Body of pancreas (tissue), 4 donors: ENCODE measurements around the gene CCDC85C. TPM values are rescaled to one million over a fixed set of nuclear protein-coding genes. Genes with fewer than 3 reads are reported as not detected.

Experiments
- ATAC-seq: fragments of 150-250 bp; one replicate; pipeline ENCODE4 v1.9.1; 2016
- DNase-seq, 4 donors: peaks; one replicate each; pipeline ENCODE4 v3.0.0-alpha.2; 2019
- H3K27ac ChIP-seq, 4 donors: fragments of 200-600 bp; sonication (generic); 1 replicate in 3 of 4; 2 replicates in 1 of 4; pipeline versions ENCODE4 v1.5.1 to v1.6.1; 2016 to 2019; ENCODE audit warnings: mild to moderate bottlenecking in 1 of 4, mixed read lengths in 1 of 4, moderate library complexity in 1 of 4
- H3K27me3 ChIP-seq, 2 donors: fragments of 200-600 bp; sonication (generic); one replicate each; pipeline ENCODE4 v1.6.0; 2016; ENCODE audit warnings: mild to moderate bottlenecking in 1 of 2
- H3K36me3 ChIP-seq, 2 donors: fragments of 200-600 bp; sonication (generic); replicated peaks in 1 of 2; 2 replicates each; pipeline ENCODE4 v1.5.1; 2016; ENCODE audit warnings: low read depth in 2 of 2; ENCODE audit not compliant: insufficient read depth in 1 of 2
- H3K4me1 ChIP-seq: fragments of 200-600 bp; sonication (generic); one replicate; pipeline ENCODE4 v1.6.0; 2016
- H3K4me3 ChIP-seq, 2 donors: fragments of 200-600 bp; sonication (generic); 1 replicate in 1 of 2; 2 replicates in 1 of 2; pipeline ENCODE4 v1.5.1; 2016 to 2019
- H3K9me3 ChIP-seq, 3 donors: fragments of 200-600 bp; sonication (generic); 1 replicate in 2 of 3; 2 replicates in 1 of 3; pipeline ENCODE4 v1.5.1; 2016
- POLR2A ChIP-seq, 3 donors: fragments of 450-650 bp; IDR thresholded peaks; one replicate each; pipeline ENCODE4 v1.6.1; 2016; ENCODE audit warnings: antibody characterized with exemption in 3 of 3, mild to moderate bottlenecking in 2 of 3
- WGBS, 2 donors: methylation state at CpG; one replicate each; pipeline ENCODE4 v1.1.5; 2017; 5-methylcytosine and 5-hydroxymethylcytosine counted together
- intact Hi-C: fragments of 100-400 bp; cut with DNase I; formaldehyde crosslinking; loops from one replicate; pipeline ENCODE4 v1.15.1; 2023
- total RNA-seq, 2 donors: library from RNA; depleted of rRNA; stranded (reverse); fragments of >200 nt; gene quantifications; one replicate each; pipeline ENCODE4 v1.1.0, GENCODE V29; 2016
- TF ChIP-seq, protein P1 (sequence below), 7 experiments: fragments of 450-650 bp in 4 of 7; fragments of 200-600 bp in 3 of 7; sonication (generic) in 3 of 7; IDR thresholded peaks; one replicate each; pipeline ENCODE4 v1.5.1; 2016 to 2019; ENCODE audit warnings: antibody characterized with exemption in 7 of 7

Gene CCDC85C
- total RNA-seq, 2 donors from 2014 or later = 8.9 to 10.1 TPM

DNA sequence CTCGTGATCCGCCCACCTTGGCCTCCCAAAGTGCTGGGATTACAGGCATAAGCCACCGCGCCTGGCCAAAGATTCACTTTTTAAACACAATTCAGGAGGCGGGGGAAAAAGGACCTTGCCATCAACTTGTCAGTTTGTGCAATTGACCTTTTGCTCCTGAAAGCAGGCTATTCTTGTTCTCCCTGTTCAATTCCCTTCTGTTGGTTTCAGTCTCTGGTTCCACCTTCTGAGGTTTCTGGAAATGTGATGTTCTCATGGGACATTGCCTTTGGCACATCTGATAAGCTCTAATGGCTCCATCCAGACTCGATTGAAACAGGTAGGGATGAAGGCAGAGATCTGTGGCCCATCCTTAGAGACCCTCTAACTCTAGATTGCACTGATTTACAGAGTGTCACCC lies 17.9 kb upstream of the CCDC85C start:
- H3K9me3 ChIP-seq = no peaks in the 10 kb centered on the region
- ATAC-seq (no peak), DNase-seq (no peak)
- no peaks in the 10 kb centered on the region for H3K27me3 ChIP-seq
- H3K4me1 ChIP-seq = no peaks in the 10 kb centered on the region
- 82 to 84% methylated on average over 6 of the region's 6 CpGs for WGBS, 2 donors
- no peak overlapping the region for H3K27ac ChIP-seq
- no peak overlapping the region for H3K4me3 ChIP-seq
- intact Hi-C loops = no loop called here
- TF ChIP-seq, protein P1, sequence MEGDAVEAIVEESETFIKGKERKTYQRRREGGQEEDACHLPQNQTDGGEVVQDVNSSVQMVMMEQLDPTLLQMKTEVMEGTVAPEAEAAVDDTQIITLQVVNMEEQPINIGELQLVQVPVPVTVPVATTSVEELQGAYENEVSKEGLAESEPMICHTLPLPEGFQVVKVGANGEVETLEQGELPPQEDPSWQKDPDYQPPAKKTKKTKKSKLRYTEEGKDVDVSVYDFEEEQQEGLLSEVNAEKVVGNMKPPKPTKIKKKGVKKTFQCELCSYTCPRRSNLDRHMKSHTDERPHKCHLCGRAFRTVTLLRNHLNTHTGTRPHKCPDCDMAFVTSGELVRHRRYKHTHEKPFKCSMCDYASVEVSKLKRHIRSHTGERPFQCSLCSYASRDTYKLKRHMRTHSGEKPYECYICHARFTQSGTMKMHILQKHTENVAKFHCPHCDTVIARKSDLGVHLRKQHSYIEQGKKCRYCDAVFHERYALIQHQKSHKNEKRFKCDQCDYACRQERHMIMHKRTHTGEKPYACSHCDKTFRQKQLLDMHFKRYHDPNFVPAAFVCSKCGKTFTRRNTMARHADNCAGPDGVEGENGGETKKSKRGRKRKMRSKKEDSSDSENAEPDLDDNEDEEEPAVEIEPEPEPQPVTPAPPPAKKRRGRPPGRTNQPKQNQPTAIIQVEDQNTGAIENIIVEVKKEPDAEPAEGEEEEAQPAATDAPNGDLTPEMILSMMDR (IDR thresholded peaks at IDR 0.05) = no peak
- TF ChIP-seq POLR2A (IDR thresholded peaks at IDR 0.05) = no peak
- H3K36me3 ChIP-seq = no peaks in the 10 kb centered on the region

DNA sequence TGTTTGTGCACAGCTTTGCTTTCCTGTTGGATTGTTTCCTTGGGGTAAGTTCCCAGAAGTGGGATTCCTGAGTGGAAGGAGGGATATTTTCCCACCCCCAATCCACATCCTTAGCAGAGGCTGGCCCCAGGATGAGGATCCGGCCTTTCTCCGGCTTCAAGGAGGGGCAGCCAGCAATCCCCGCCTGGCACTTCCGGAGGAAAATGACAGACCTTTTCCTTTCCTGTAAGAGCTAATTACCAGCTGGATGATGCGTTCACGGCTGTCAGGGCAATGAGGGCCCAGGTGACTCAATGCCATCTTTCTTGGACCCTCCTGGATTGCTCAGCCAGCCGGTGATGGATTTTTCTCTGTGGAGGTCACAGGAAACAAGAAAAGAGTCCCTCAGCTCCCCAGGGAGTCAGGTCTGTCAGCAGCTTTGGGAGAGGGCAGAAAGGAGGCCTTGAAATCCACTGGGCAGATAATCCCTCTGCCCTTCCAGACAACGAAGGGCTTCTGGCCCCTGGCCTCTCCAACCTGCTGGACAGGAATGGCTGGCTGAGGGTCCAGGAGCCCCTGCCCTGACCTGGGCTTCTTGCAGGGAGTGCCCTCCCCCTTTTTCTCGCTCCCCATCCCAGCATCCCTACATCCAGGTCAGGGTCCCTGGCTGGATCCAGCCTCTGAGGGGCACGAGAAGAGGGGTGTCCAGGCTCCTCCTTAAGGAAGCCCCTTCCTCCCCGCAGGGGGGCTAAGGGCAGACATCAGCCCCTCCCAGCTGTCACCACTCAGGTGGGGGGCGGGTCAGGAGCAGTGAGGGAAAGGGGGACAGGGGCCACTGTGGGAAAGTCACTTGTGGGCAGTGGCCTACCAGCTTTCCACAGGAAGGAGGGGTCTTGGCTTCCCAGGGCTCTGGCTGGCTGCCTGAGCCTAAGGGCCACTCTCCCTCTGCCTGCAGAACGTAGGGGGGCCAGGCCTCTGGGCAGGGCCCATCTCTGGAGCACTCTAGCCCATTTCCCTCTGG lies 16.1 kb upstream of the CCDC85C start:
- no peak for DNase-seq
- H3K27ac ChIP-seq = no peak overlapping the region

DNA sequence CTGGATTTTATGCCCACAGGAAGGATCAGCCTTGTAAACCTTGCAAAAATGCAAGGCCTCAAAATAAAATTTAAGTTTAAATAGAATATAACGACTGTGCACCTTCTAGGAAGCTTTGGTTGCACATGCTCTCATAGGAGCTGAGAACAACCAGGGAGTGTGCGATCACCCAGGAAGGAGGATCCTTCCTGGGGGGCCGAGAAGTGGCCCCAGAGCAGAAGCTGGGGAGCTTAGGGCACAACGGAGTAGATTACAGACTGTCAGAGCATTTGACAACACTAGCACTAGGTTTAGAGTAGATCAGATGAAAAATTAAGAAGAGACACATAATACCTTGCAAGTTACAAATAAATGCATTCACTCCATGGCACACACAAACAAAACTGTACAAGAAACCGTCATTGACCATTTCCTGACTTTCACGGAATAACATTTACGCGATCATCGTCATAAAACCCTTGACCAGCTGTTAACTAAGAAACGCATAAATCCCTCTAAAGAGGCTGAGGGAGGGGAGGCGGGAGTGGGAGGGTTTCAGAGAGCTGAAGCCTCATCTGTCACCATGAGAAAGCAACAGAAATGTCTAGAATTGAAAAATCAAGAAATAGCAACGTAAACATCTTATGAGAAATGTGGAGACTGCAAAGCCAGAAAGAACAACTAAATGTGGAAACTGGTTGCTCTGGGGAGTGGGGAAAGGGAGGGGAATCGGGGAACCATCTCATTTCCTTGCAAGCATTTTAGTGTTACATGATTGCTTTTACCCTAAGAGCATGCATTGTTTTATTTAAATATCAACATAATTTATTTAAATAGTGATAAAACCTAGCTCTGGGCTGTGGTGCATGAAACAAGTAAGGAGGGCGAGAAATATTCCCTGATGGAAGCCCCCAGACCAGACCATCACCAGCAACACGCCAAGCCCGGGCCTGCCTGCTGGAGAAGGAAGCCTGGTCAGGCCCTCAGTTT lies 13.1 kb upstream of the CCDC85C start:
- H3K4me3 ChIP-seq = no peak overlapping the region
- TF ChIP-seq POLR2A (IDR thresholded peaks at IDR 0.05) = no peak
- TF ChIP-seq, protein P1 (IDR thresholded peaks at IDR 0.05) = no peak
- WGBS, 2 donors = 75 to 78% methylated on average over 16 of the region's 16 CpGs
- H3K27ac ChIP-seq = no peak overlapping the region
- DNase-seq (no peak), ATAC-seq (no peak)
- H3K27me3 ChIP-seq = no peaks in the 10 kb centered on the region
- no peaks in the 10 kb centered on the region for H3K9me3 ChIP-seq
- no peaks in the 10 kb centered on the region for H3K4me1 ChIP-seq
- intact Hi-C loops = no loop called here
- H3K36me3 ChIP-seq = no peaks in the 10 kb centered on the region

More for the DNA sequence above, 16.1 kb upstream of the CCDC85C start:
- no peak overlapping the region for H3K4me3 ChIP-seq
- 69% methylated on average over 9 to 13 of the region's 13 CpGs for WGBS, 2 donors
- ATAC-seq = peak; percentile 45
- H3K27me3 ChIP-seq = no peaks in the 10 kb centered on the region
- H3K4me1 ChIP-seq = no peaks in the 10 kb centered on the region
- H3K9me3 ChIP-seq = no peaks in the 10 kb centered on the region
- TF ChIP-seq, protein P1 (IDR thresholded peaks at IDR 0.05) = no peak
- no peak for TF ChIP-seq POLR2A (IDR thresholded peaks at IDR 0.05)
- intact Hi-C loops = no loop called here
- no peaks in the 10 kb centered on the region for H3K36me3 ChIP-seq

DNA sequence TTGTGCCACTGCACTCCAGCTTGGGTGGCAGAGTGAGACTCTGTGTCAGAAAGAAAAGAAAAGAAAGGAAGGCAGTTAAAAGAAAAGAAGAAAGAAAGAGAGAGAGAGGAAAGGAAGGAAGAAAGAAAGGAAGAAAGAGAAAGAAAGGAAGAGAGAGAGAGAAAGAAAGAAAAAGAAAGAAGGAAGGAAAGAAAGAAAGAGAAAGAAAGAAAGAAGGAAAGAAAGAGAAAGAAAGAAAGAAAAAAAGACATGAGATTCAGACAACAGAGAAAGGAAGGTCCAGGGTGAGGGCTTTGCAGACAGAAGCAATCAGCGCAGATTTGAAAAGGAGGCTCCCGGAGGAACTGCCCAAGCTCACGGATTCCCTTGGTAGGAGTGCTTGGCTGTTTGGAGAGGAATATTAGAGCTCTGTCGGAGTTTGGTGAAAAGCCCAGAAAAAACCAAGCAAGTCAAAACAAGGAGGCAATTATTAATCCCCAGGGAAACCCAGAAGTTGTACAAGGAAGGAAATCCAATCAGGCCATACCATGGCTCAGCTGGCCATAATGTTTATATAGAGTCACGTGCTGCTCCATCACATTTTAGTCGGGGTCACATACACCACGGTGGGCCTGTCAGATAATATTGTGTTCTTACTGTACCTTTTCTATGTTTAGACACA lies 11.6 kb upstream of the CCDC85C start:
- H3K4me3 ChIP-seq = no peak overlapping the region
- no peaks in the 10 kb centered on the region for H3K4me1 ChIP-seq
- DNase-seq (no peak), ATAC-seq (no peak)
- H3K9me3 ChIP-seq = no peaks in the 10 kb centered on the region
- intact Hi-C loops = no loop called here
- TF ChIP-seq POLR2A (IDR thresholded peaks at IDR 0.05) = no peak
- TF ChIP-seq, protein P1 (IDR thresholded peaks at IDR 0.05) = no peak
- no peak overlapping the region for H3K27ac ChIP-seq
- H3K36me3 ChIP-seq = no peaks in the 10 kb centered on the region
- no peaks in the 10 kb centered on the region for H3K27me3 ChIP-seq
- WGBS, 2 donors = 42 to 45% methylated on average over 7 of the region's 7 CpGs
